Upper lobe of left lung (tissue), 6 donors: ENCODE results near the gene WNK1. TPM values are rescaled to one million over a fixed set of nuclear protein-coding genes. Genes with fewer than 3 reads are reported as not detected.

ENCODE experiments used
- ATAC-seq, 2 donors: fragments of 200-7000 bp; cut with Tn5 transposase; one replicate each; pipeline ENCODE4 v1.9.1; 2022; ENCODE audit warnings: mild to moderate bottlenecking in 2 of 2, moderate library complexity in 2 of 2; ENCODE audit not compliant: low FRiP score in 2 of 2
- DNase-seq, 2 donors: peaks; one replicate each; pipeline ENCODE4 v3.0.0-alpha.2; 2019 to 2020
- H3K27ac ChIP-seq, 4 donors: fragments of 200-600 bp; sonication (generic); one replicate each; pipeline ENCODE4 v1.5.1; 2016 to 2019
- H3K27me3 ChIP-seq, 4 donors: fragments of 200-600 bp; sonication (generic); one replicate each; pipeline ENCODE4 v1.5.1; 2017 to 2019
- H3K36me3 ChIP-seq, 4 donors: fragments of 200-600 bp; sonication (generic); one replicate each; pipeline ENCODE4 v1.5.1; 2016 to 2019
- H3K4me1 ChIP-seq, 4 donors: fragments of 200-600 bp; sonication (generic); one replicate each; pipeline ENCODE4 v1.5.1; 2018 to 2019
- H3K4me3 ChIP-seq, 4 donors: fragments of 200-600 bp; sonication (generic); one replicate each; pipeline ENCODE4 v1.5.1; 2017 to 2019; ENCODE audit warnings: mild to moderate bottlenecking in 2 of 4, moderate library complexity in 1 of 4
- H3K9me3 ChIP-seq, 4 donors: fragments of 200-600 bp; sonication (generic); one replicate each; pipeline ENCODE4 v1.5.1; 2018 to 2019
- CTCF ChIP-seq, 6 experiments: fragments of 450-650 bp in 4 of 6; fragments of 200-600 bp in 2 of 6; sonication (generic) in 2 of 6; IDR thresholded peaks; one replicate each; pipeline ENCODE4 v1.5.1; 2016 to 2019; ENCODE audit warnings: antibody characterized with exemption in 6 of 6
- EP300 ChIP-seq, 4 donors: sonication (generic); formaldehyde crosslinking; IDR thresholded peaks; one replicate each; pipeline ENCODE4 v1.5.1; 2017; ENCODE audit warnings: antibody characterized with exemption in 4 of 4, control low read depth in 2 of 4
- POLR2A ChIP-seq, 4 donors: fragments of 450-650 bp; IDR thresholded peaks; one replicate each; pipeline ENCODE4 v1.5.1; 2016 to 2017; ENCODE audit warnings: antibody characterized with exemption in 4 of 4, mild to moderate bottlenecking in 2 of 4
- POLR2AphosphoS5 ChIP-seq, 2 donors: sonication (generic); formaldehyde crosslinking; IDR thresholded peaks; one replicate each; pipeline ENCODE4 v1.5.1; 2017; ENCODE audit warnings: antibody characterized with exemption in 2 of 2
- WGBS, 2 donors: methylation state at CpG; one replicate each; pipeline ENCODE4 v1.1.5; 2017 to 2018; 5-methylcytosine and 5-hydroxymethylcytosine counted together
- total RNA-seq, 6 donors: library from RNA; depleted of rRNA in 4 of 6; stranded (reverse); fragments of >200 nt in 4 of 6; gene quantifications; one replicate each; pipeline versions ENCODE4 v1.1.0 to v1.2.1, GENCODE V29; 2016 to 2021
- donor health status: DM: no; HTN: no; CAD: no; lungs with moderate emphysema.
- donor health status: DM: no; HTN: yes; CAD: no; lungs with severe emphysema.

WNK1 gene
- total RNA-seq, 6 donors from 2014 or later, result 184 to 288 (median 245) TPM

- WGBS, 2 donors, result 79 to 81% methylated on average over 3 of the region's 3 CpGs
- Histone ChIP-seq H3K4me3 (no peak overlapping the region), H3K4me1 (peaks cover 48 to 78% (median 50%) of the 10 kb centered on the region in 4 donors), H3K9me3 (no peaks in the 10 kb centered on the region), H3K27me3 (no peaks in the 10 kb centered on the region), H3K36me3 (no peaks in the 10 kb centered on the region), H3K27ac (no peak overlapping the region)
- TF ChIP-seq CTCF (IDR thresholded peaks at IDR 0.05) (no peak), EP300 (IDR thresholded peaks at IDR 0.05) (no peak), POLR2AphosphoS5 (IDR thresholded peaks at IDR 0.05) (no peak), POLR2A (IDR thresholded peaks at IDR 0.05) (no peak)
- ATAC-seq, result no peak
- DNase-seq, result no peak
Observed at GRCh38 chr12:777550-778047, 25.2 kb downstream of the WNK1 start.

- TF ChIP-seq EP300 (IDR thresholded peaks at IDR 0.05), result no peak
- Histone ChIP-seq H3K27ac (no peak overlapping the region), H3K4me1 (peaks cover 40 to 68% (median 42%) of the 10 kb centered on the region in 4 donors), H3K9me3 (no peaks in the 10 kb centered on the region), H3K36me3 (no peaks in the 10 kb centered on the region), H3K27me3 (no peaks in the 10 kb centered on the region), H3K4me3 (no peak overlapping the region)
- DNase-seq (no peak), ATAC-seq (no peak)
- WGBS, 2 donors, result 84 to 86% methylated on average over 6 of the region's 6 CpGs
Observed at GRCh38 chr12:778615-779014, 26.2 kb downstream of the WNK1 start.

GRCh38 chr12:779745-780734 lies 27.7 kb downstream of the WNK1 start:
- TF ChIP-seq CTCF (IDR thresholded peaks at IDR 0.05) (no peak), POLR2A (IDR thresholded peaks at IDR 0.05) (no peak), EP300 (IDR thresholded peaks at IDR 0.05) (no peak), POLR2AphosphoS5 (IDR thresholded peaks at IDR 0.05) (no peak)
- Histone ChIP-seq H3K4me1 (peaks cover 27 to 57% (median 29%) of the 10 kb centered on the region in 4 donors), H3K36me3 (no peaks in the 10 kb centered on the region), H3K4me3 (no peak overlapping the region), H3K27me3 (no peaks in the 10 kb centered on the region), H3K27ac (peak overlapping the region in 2 of 4 donors; percentile 0 to 57), H3K9me3 (no peaks in the 10 kb centered on the region)
- ATAC-seq, result peak in 1 of 2 donors; percentile 71
- 30 to 37% methylated on average over 4 of the region's 4 CpGs for WGBS, 2 donors
- DNase-seq, result no peak

GRCh38 chr12:780750-781379 lies 28.5 kb downstream of the WNK1 start:
- peaks cover 27 to 60% (median 29%) of the 10 kb centered on the region in 4 donors for H3K4me1 ChIP-seq
- no peak for TF ChIP-seq POLR2AphosphoS5 (IDR thresholded peaks at IDR 0.05)
- TF ChIP-seq CTCF (IDR thresholded peaks at IDR 0.05), result no peak
- TF ChIP-seq EP300 (IDR thresholded peaks at IDR 0.05), result no peak
- no peak for TF ChIP-seq POLR2A (IDR thresholded peaks at IDR 0.05)
- H3K4me3 ChIP-seq, result no peak overlapping the region

GRCh38 chr12:785706-786105 lies 33.3 kb downstream of the WNK1 start:
- TF ChIP-seq POLR2AphosphoS5 (IDR thresholded peaks at IDR 0.05) (no peak), POLR2A (IDR thresholded peaks at IDR 0.05) (no peak), CTCF (IDR thresholded peaks at IDR 0.05) (no peak), EP300 (IDR thresholded peaks at IDR 0.05) (no peak)
- no peak for ATAC-seq
- Histone ChIP-seq H3K27me3 (no peaks in the 10 kb centered on the region), H3K9me3 (no peaks in the 10 kb centered on the region), H3K36me3 (no peaks in the 10 kb centered on the region), H3K4me3 (no peak overlapping the region), H3K27ac (no peak overlapping the region), H3K4me1 (peaks cover 18 to 62% (median 41%) of the 10 kb centered on the region in 4 donors)
- DNase-seq, result no peak
- 93 to 94% methylated on average over 2 of the region's 2 CpGs for WGBS, 2 donors

More at GRCh38 chr12:780750-781379, 28.5 kb downstream of the WNK1 start:
- DNase-seq (no peak), ATAC-seq (no peak)
- 82 to 91% methylated on average over 2 of the region's 2 CpGs for WGBS, 2 donors
- Histone ChIP-seq H3K9me3 (no peaks in the 10 kb centered on the region), H3K36me3 (no peaks in the 10 kb centered on the region), H3K27me3 (no peaks in the 10 kb centered on the region), H3K27ac (no peak overlapping the region)
